GM19043 (cell line): ENCODE data around the gene CYTH2.
A peak's percentile ranks its signal among the peaks of the same experiment; 100 is the strongest.

Experiments used
- ATAC-seq: cut with Tn5 transposase; IDR thresholded peaks from one replicate; pipeline ENCODE4 v1.9.1; 2021; ENCODE audit warnings: low read depth; ENCODE audit not compliant: unreplicated experiment

Gene CYTH2

GRCh38 chr19:48492925-48493717 lies 24.0 kb downstream of the CYTH2 start:
- peak; percentile 42 for ATAC-seq

- ATAC-seq: no peak
Measured at GRCh38 chr19:48493718-48494401, 24.7 kb downstream of the CYTH2 start.

GRCh38 chr19:48495396-48495795 lies 26.2 kb downstream of the CYTH2 start:
- ATAC-seq: no peak

GRCh38 chr19:48496959-48497727 lies 28.0 kb downstream of the CYTH2 start:
- ATAC-seq: no peak

GRCh38 chr19:48497728-48498594 lies 28.8 kb downstream of the CYTH2 start:
- no peak for ATAC-seq

GRCh38 chr19:48498595-48499311 lies 29.6 kb downstream of the CYTH2 start:
- no peak for ATAC-seq

GRCh38 chr19:48499316-48500090 lies 30.3 kb downstream of the CYTH2 start:
- ATAC-seq: no peak

- ATAC-seq: no peak
Measured at GRCh38 chr19:48500830-48501493, 31.8 kb downstream of the CYTH2 start.

- ATAC-seq: no peak
Measured at GRCh38 chr19:48501494-48502349, 32.6 kb downstream of the CYTH2 start.

GRCh38 chr19:48502350-48503018 lies 33.3 kb downstream of the CYTH2 start:
- ATAC-seq: no peak

- no peak for ATAC-seq
Measured at GRCh38 chr19:48506138-48506733, 37.1 kb downstream of the CYTH2 start.

- no peak for ATAC-seq
Measured at GRCh38 chr19:48507911-48508439, 38.8 kb downstream of the CYTH2 start.

GRCh38 chr19:48508729-48509411 lies 39.7 kb downstream of the CYTH2 start:
- ATAC-seq: no peak

- ATAC-seq: no peak
Measured at GRCh38 chr19:48509467-48510194, 40.5 kb downstream of the CYTH2 start.
